Measurements from ENCODE around the gene ZCCHC9. TPM values are rescaled to one million over a fixed set of nuclear protein-coding genes. Genes with fewer than 3 reads are reported as not detected.

ZCCHC9 gene
- total RNA-seq, 4 donors from 2014 or later = 14.0 to 22.8 (median 19.9) TPM

GRCh38 chr5:81315336-81315735 lies 13.9 kb downstream of the ZCCHC9 start:
- no peaks in the 10 kb centered on the region for H3K4me1 ChIP-seq
- no peaks in the 10 kb centered on the region for H3K9me3 ChIP-seq
- peaks cover 39% of the 10 kb centered on the region for H3K36me3 ChIP-seq
- TF ChIP-seq, protein P1, sequence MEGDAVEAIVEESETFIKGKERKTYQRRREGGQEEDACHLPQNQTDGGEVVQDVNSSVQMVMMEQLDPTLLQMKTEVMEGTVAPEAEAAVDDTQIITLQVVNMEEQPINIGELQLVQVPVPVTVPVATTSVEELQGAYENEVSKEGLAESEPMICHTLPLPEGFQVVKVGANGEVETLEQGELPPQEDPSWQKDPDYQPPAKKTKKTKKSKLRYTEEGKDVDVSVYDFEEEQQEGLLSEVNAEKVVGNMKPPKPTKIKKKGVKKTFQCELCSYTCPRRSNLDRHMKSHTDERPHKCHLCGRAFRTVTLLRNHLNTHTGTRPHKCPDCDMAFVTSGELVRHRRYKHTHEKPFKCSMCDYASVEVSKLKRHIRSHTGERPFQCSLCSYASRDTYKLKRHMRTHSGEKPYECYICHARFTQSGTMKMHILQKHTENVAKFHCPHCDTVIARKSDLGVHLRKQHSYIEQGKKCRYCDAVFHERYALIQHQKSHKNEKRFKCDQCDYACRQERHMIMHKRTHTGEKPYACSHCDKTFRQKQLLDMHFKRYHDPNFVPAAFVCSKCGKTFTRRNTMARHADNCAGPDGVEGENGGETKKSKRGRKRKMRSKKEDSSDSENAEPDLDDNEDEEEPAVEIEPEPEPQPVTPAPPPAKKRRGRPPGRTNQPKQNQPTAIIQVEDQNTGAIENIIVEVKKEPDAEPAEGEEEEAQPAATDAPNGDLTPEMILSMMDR (IDR thresholded peaks at IDR 0.05) = no peak
- 82% methylated on average over 1 of the region's 1 CpG for whole genome bisulfite sequencing
- no peaks in the 10 kb centered on the region for H3K27me3 ChIP-seq
- H3K4me3 ChIP-seq = no peak overlapping the region
- no peak for DNase-seq (ENCODE audit: low spot score in 2 of 2)
- H3K27ac ChIP-seq = no peak overlapping the region

DNA sequence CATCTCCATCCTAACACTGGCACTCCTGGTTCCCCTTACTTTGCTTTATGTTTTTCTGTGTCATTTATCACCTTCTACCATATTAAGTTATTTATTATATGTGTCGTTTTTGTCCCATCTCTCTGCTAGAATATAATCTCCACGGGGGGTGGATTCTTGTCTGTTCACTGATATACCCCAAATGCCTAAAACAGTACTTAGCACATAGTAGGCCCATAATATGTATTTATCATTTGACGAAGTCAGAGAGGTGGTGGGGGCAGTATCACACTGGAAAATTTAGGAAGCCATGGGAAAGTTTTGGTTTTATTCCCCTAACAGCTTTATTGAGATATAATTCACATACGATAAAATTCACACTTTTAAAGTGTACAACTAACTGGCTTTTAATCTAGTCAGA lies 14.4 kb downstream of the ZCCHC9 start:
- H3K4me1 ChIP-seq = no peaks in the 10 kb centered on the region
- H3K27ac ChIP-seq = no peak overlapping the region
- 87% methylated on average over 4 of the region's 4 CpGs for WGBS
- no peak overlapping the region for H3K4me3 ChIP-seq
- H3K9me3 ChIP-seq = no peaks in the 10 kb centered on the region
- DNase-seq (ENCODE audit: low spot score in 2 of 2) = no peak
- H3K27me3 ChIP-seq = no peaks in the 10 kb centered on the region
- no peak for TF ChIP-seq POLR2AphosphoS5 (IDR thresholded peaks at IDR 0.05)
- TF ChIP-seq, protein P1 (IDR thresholded peaks at IDR 0.05) = no peak
- no peak for TF ChIP-seq POLR2A (IDR thresholded peaks at IDR 0.05)
- TF ChIP-seq EP300 (IDR thresholded peaks at IDR 0.05) = no peak
- peaks cover 35% of the 10 kb centered on the region for H3K36me3 ChIP-seq

- Histone ChIP-seq H3K9me3 (no peaks in the 10 kb centered on the region), H3K4me1 (no peaks in the 10 kb centered on the region), H3K36me3 (peaks cover 29% of the 10 kb centered on the region), H3K27ac (no peak overlapping the region), H3K4me3 (no peak overlapping the region), H3K27me3 (no peaks in the 10 kb centered on the region)
- 83% methylated on average over 2 of the region's 2 CpGs for WGBS
- TF ChIP-seq, protein P1 (IDR thresholded peaks at IDR 0.05) = no peak
- no peak for TF ChIP-seq EP300 (IDR thresholded peaks at IDR 0.05)
- no peak for TF ChIP-seq POLR2A (IDR thresholded peaks at IDR 0.05)
- no peak for TF ChIP-seq POLR2AphosphoS5 (IDR thresholded peaks at IDR 0.05)
- DNase-seq (ENCODE audit: low spot score in 2 of 2) = no peak
These were observed 15.2 kb downstream of the ZCCHC9 start for GRCh38 chr5:81316571-81316970.

DNA sequence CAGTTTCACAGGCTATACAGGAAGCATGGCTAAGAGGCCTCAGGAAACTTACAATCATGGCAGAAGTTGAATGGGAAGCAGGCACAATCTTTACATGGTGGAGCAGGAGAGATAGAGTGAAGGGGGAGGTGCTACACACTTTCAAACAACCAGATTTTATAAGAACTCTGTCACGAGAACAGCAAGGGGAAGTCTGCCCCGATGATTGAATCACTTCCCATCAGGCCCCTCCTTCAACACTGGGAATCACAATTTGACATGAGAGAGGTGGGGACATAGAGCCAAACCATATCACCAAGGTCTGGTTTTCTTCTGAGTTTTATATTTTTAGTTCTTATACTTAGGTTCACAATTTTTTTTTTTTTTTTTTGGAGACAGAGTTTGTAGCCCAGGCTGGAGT lies 16.1 kb downstream of the ZCCHC9 start:
- Histone ChIP-seq H3K9me3 (no peaks in the 10 kb centered on the region), H3K4me1 (no peaks in the 10 kb centered on the region), H3K27me3 (no peaks in the 10 kb centered on the region), H3K36me3 (peaks cover 20% of the 10 kb centered on the region), H3K4me3 (no peak overlapping the region), H3K27ac (no peak overlapping the region)
- no peak for DNase-seq (ENCODE audit: low spot score in 2 of 2)
- TF ChIP-seq, protein P1 (IDR thresholded peaks at IDR 0.05) = no peak
- no peak for TF ChIP-seq EP300 (IDR thresholded peaks at IDR 0.05)
- 68% methylated on average over 2 of the region's 2 CpGs for WGBS

DNA sequence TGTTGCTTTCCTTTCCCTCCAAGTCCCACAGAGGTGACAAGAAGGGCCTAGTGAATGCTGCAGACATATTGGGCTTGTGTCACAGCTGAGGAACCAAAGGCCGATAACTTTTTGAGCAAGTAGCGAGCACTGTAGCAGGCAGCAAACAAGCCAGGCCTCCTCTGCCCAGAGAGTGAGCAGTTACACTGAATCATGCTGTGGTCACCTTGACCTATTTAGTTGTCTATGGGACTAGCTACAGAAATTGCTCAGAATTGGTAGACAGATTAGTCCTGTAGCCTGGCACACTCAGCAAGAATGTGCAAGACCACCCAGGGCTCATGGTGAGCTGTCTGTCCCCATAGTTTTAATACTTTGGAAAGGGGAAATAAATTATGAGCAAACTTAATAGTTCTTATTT lies 25.2 kb downstream of the ZCCHC9 start:
- TF ChIP-seq POLR2AphosphoS5 (IDR thresholded peaks at IDR 0.05) (no peak), POLR2A (IDR thresholded peaks at IDR 0.05) (no peak), EP300 (IDR thresholded peaks at IDR 0.05) (no peak)
- TF ChIP-seq, protein P1 (IDR thresholded peaks at IDR 0.05) = no peak
- Histone ChIP-seq H3K9me3 (no peaks in the 10 kb centered on the region), H3K27ac (no peak overlapping the region), H3K4me3 (no peak overlapping the region), H3K27me3 (no peaks in the 10 kb centered on the region), H3K4me1 (no peaks in the 10 kb centered on the region), H3K36me3 (no peaks in the 10 kb centered on the region)
- 96% methylated on average over 2 of the region's 2 CpGs for whole genome bisulfite sequencing
- DNase-seq (ENCODE audit: low spot score in 2 of 2) = no peak
